SU-DHL-6 (cell line): ENCODE measurements around the gene DNAH3.

Experiments used
- H2AFZ ChIP-seq: fragments of 200-600 bp; sonication (generic); 2 replicates; pipeline ENCODE4 v1.6.1; 2014; ENCODE audit warnings: low read depth, mild to moderate bottlenecking, moderate library complexity, mixed read lengths, antibody characterized with exemption, low read length; ENCODE audit not compliant: severe bottlenecking
- H3F3A ChIP-seq: fragments of 200-600 bp; shearing (Covaris generic); 2 replicates; pipeline ENCODE4 v1.6.0; 2016; ENCODE audit warnings: antibody characterized with exemption, mild to moderate bottlenecking; ENCODE audit not compliant: insufficient read depth
- H3K27ac ChIP-seq: fragments of 200-600 bp; sonication (generic); 2 replicates; pipeline ENCODE4 v1.5.1; 2016; ENCODE audit warnings: low read depth, mild to moderate bottlenecking, low read length, moderate library complexity, mixed read lengths
- H3K27me3 ChIP-seq: fragments of 200-600 bp; sonication (generic), shearing (Covaris generic); 2 replicates; pipeline ENCODE4 v1.6.0; 2014; ENCODE audit warnings: mild to moderate bottlenecking, low read length
- H3K36me3 ChIP-seq: fragments of 200-600 bp; sonication (generic); 2 replicates; pipeline ENCODE4 v1.6.1; 2014; ENCODE audit warnings: mild to moderate bottlenecking, low read length, mixed read lengths
- H3K4me2 ChIP-seq: fragments of 300-600, 200-600 bp; shearing (Covaris generic), sonication (generic); 2 replicates; pipeline ENCODE4 v1.6.0; 2014; ENCODE audit warnings: low read length, low read depth, mild to moderate bottlenecking; ENCODE audit not compliant: poor library complexity, severe bottlenecking
- H3K4me3 ChIP-seq: fragments of 200-600 bp; sonication (generic); 2 replicates; pipeline ENCODE4 v1.5.1; 2014; ENCODE audit warnings: antibody characterized with exemption, low read length, mild to moderate bottlenecking, mixed read lengths; ENCODE audit not compliant: insufficient read depth, poor library complexity, severe bottlenecking
- H3K79me2 ChIP-seq: fragments of 200-600 bp; sonication (generic); 2 replicates; pipeline ENCODE4 v1.6.1; 2014; ENCODE audit warnings: mild to moderate bottlenecking, low read length, moderate library complexity; ENCODE audit not compliant: insufficient read depth
- H3K9ac ChIP-seq: fragments of 200-600 bp; sonication (generic); 2 replicates; pipeline ENCODE4 v1.7.0; 2014; ENCODE audit warnings: mild to moderate bottlenecking, low read length
- H3K9me2 ChIP-seq: fragments of 200-600 bp; sonication (generic); replicated peaks from 2 replicates; pipeline ENCODE4 v1.6.1; 2014; ENCODE audit warnings: low read length; ENCODE audit not compliant: insufficient read depth
- H3K9me3 ChIP-seq: fragments of 200-600 bp; sonication (generic); 2 replicates; pipeline ENCODE4 v1.6.1; 2014; ENCODE audit warnings: low read length, mixed read lengths; ENCODE audit not compliant: insufficient read depth
- H4K20me1 ChIP-seq: fragments of 200-600 bp; sonication (generic); 2 replicates; pipeline ENCODE4 v1.6.1; 2014; ENCODE audit warnings: low read depth, mild to moderate bottlenecking, antibody characterized with exemption, low read length, moderate library complexity, mixed read lengths
- EZH2phosphoT487 ChIP-seq: fragments of 200-600 bp; sonication (generic), shearing (Covaris generic); conservative IDR thresholded peaks from 2 replicates; pipeline ENCODE4 v1.6.1; 2018; ENCODE audit warnings: mild to moderate bottlenecking, antibody characterized with exemption, low read length, moderate library complexity, mixed read lengths
- TF ChIP-seq, protein P1 (sequence below): fragments of 200-600 bp; sonication (generic); IDR thresholded peaks from one replicate; pipeline ENCODE4 v1.5.1; 2017; ENCODE audit warnings: antibody characterized with exemption, mild to moderate bottlenecking, low read length, moderate library complexity; ENCODE audit not compliant: insufficient read depth, poor library complexity, severe bottlenecking

DNAH3 gene

GRCh38 chr16:20911361-20911760, 239.3 kb downstream of the DNAH3 start:
- Histone ChIP-seq H3K4me3 (no peak overlapping the region), H3K9me2 (no peaks in the 10 kb centered on the region), H3K79me2 (no peaks in the 10 kb centered on the region), H3K27me3 (no peaks in the 10 kb centered on the region), H3K36me3 (no peaks in the 10 kb centered on the region), H3K4me2 (no peak overlapping the region), H2AFZ (no peak overlapping the region), H3K9ac (no peak overlapping the region), H3K9me3 (no peaks in the 10 kb centered on the region), H3F3A (peaks cover 11% of the 10 kb centered on the region), H4K20me1 (no peaks in the 10 kb centered on the region), H3K27ac (no peak overlapping the region)
- TF ChIP-seq EZH2phosphoT487 = no peak
- TF ChIP-seq, protein P1, sequence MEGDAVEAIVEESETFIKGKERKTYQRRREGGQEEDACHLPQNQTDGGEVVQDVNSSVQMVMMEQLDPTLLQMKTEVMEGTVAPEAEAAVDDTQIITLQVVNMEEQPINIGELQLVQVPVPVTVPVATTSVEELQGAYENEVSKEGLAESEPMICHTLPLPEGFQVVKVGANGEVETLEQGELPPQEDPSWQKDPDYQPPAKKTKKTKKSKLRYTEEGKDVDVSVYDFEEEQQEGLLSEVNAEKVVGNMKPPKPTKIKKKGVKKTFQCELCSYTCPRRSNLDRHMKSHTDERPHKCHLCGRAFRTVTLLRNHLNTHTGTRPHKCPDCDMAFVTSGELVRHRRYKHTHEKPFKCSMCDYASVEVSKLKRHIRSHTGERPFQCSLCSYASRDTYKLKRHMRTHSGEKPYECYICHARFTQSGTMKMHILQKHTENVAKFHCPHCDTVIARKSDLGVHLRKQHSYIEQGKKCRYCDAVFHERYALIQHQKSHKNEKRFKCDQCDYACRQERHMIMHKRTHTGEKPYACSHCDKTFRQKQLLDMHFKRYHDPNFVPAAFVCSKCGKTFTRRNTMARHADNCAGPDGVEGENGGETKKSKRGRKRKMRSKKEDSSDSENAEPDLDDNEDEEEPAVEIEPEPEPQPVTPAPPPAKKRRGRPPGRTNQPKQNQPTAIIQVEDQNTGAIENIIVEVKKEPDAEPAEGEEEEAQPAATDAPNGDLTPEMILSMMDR = no peak

- H3K27ac ChIP-seq = no peak overlapping the region
- H3K4me2 ChIP-seq = no peak overlapping the region
- no peak overlapping the region for H2AFZ ChIP-seq
- no peaks in the 10 kb centered on the region for H3K27me3 ChIP-seq
- H3K79me2 ChIP-seq = no peaks in the 10 kb centered on the region
- H3K9ac ChIP-seq = no peak overlapping the region
- peaks cover 8% of the 10 kb centered on the region for H3F3A ChIP-seq
- H3K4me3 ChIP-seq = no peak overlapping the region
- H3K9me3 ChIP-seq = no peaks in the 10 kb centered on the region
- H3K36me3 ChIP-seq = no peaks in the 10 kb centered on the region
- H4K20me1 ChIP-seq = no peaks in the 10 kb centered on the region
- TF ChIP-seq EZH2phosphoT487 = no peak
- TF ChIP-seq, protein P1 = no peak
- no peaks in the 10 kb centered on the region for H3K9me2 ChIP-seq
Observed at GRCh38 chr16:20910781-20911321, 239.8 kb downstream of the DNAH3 start.

DNA sequence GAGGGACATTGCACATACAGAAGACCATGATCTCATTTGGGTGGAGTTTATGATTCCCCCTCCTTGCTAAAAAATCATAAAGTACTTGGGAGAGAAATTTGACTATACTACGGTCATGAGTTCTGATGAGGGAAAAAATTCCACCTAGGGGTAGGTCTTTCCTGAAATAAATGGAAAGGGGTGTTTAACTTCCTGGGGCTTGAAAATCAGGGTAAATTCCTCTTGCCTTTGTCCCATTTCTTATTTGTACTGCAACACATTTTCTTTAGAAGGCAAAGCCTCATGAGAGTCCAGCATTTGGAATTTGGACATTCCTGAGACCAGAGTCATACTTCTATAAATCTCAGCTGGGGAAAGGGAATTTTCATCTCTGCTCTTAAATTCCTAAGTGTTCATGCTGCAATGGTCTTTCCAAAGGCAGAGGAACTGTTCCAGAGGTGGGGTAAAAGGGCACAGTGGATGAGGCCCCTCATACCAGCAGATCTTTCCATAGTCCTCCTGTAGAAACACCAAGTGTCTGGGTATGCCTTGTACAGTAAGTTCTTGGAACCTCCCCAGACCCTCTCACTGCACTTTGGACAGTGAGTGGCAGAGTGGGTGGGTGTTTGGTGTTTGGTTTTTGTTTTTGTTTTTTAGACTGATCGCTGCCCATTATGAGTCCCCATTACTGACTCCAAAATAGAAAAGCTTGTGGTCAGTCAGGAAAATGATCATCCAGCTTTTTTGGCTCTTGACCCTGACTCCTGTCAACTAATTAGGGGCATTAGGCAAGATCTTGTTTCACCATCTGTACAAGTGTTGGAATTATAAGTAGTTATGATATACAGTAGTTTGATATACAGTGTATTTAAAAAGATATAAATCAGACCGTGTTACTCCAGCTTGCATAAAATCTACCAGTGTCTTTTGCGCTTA, 244.0 kb downstream of the DNAH3 start:
- H3K27me3 ChIP-seq = no peaks in the 10 kb centered on the region
- no peaks in the 10 kb centered on the region for H3K9me3 ChIP-seq
- no peak for TF ChIP-seq EZH2phosphoT487
- TF ChIP-seq, protein P1 = no peak
- no peak overlapping the region for H3K4me3 ChIP-seq
- H3K9ac ChIP-seq = no peak overlapping the region
- H3K4me2 ChIP-seq = no peak overlapping the region
- no peaks in the 10 kb centered on the region for H3K36me3 ChIP-seq
- H3F3A ChIP-seq = peaks cover 19% of the 10 kb centered on the region
- H3K9me2 ChIP-seq = no peaks in the 10 kb centered on the region
- H2AFZ ChIP-seq = no peak overlapping the region
- H3K27ac ChIP-seq = no peak overlapping the region
- no peaks in the 10 kb centered on the region for H4K20me1 ChIP-seq
- H3K79me2 ChIP-seq = peaks cover 12% of the 10 kb centered on the region; the same call in 1 of the 2 replicates
